ENCODE measurements around the gene PLXDC2. TPM values are rescaled to one million over a fixed set of nuclear protein-coding genes. Genes with fewer than 3 reads are reported as not detected.

Gene PLXDC2
- total RNA-seq, 1 experiment from 2014 or later: 38.7 TPM

DNA sequence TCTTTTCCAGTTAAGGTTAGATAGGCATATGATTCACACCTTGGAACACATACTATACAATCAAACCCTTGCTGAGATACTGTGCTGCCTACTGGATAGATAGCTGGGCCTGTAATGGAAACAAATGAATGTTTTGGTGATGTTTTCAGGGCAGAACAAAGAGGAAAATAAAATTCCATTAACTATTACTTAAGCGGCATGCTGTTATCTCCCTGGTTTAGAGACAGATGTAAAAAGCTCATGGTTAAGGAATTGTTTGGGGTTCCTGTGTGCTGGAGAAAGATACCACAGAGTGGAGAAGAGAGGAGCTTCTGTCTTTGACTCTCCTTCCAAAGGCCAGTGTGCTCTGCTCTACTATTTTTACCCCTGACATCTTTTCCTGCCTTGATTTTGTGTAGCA is 341.1 kb downstream of the PLXDC2 start:
- TF ChIP-seq, protein P1, sequence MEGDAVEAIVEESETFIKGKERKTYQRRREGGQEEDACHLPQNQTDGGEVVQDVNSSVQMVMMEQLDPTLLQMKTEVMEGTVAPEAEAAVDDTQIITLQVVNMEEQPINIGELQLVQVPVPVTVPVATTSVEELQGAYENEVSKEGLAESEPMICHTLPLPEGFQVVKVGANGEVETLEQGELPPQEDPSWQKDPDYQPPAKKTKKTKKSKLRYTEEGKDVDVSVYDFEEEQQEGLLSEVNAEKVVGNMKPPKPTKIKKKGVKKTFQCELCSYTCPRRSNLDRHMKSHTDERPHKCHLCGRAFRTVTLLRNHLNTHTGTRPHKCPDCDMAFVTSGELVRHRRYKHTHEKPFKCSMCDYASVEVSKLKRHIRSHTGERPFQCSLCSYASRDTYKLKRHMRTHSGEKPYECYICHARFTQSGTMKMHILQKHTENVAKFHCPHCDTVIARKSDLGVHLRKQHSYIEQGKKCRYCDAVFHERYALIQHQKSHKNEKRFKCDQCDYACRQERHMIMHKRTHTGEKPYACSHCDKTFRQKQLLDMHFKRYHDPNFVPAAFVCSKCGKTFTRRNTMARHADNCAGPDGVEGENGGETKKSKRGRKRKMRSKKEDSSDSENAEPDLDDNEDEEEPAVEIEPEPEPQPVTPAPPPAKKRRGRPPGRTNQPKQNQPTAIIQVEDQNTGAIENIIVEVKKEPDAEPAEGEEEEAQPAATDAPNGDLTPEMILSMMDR (conservative IDR thresholded peaks at IDR 0.05): no peak
- no peaks in the 10 kb centered on the region for H3K23me2 ChIP-seq (ENCODE audit: insufficient read length, low read depth, low read length, poor library complexity, severe bottlenecking)
- no peaks in the 10 kb centered on the region for H4K20me1 ChIP-seq (ENCODE audit: control insufficient read depth, insufficient read depth, insufficient read length)
- no peak for DNase-seq
- no peak overlapping the region for H2AK5ac ChIP-seq (ENCODE audit: insufficient read length, low read length)
- no peak overlapping the region for H2BK12ac ChIP-seq (ENCODE audit: insufficient read length, low read depth, low read length)
- no peak overlapping the region for H2BK5ac ChIP-seq (ENCODE audit: insufficient read length, low read length)
- no CpG with 5 or more reads among the region's 1 CpG for WGBS (ENCODE audit: extremely low coverage, insufficient read length, low lambda C conversion rate)
- H2AFZ ChIP-seq (ENCODE audit: low read length): no peak overlapping the region
- no peak overlapping the region for H4K8ac ChIP-seq (replicated peaks; ENCODE audit: insufficient read length, low read depth, low read length)
- H3K27ac ChIP-seq (ENCODE audit: insufficient read length, low read depth, low read length): no peak overlapping the region
- H3K27ac Mint-ChIP-seq: peak overlapping the region in 1 of 3 experiments; percentile 33; a peak in 2 of 7 replicates
- H3K56ac ChIP-seq (ENCODE audit: insufficient read length, low read depth, low read length): no peak overlapping the region
- no peaks in the 10 kb centered on the region; a peak in 1 of 5 replicates for H3K9me3 Mint-ChIP-seq
- no peaks in the 10 kb centered on the region; the same call in 1 of the 2 replicates for H3K4me1 ChIP-seq (ENCODE audit: insufficient read depth, low read length)
- H3K79me2 ChIP-seq (ENCODE audit: insufficient read depth, low read length): no peaks in the 10 kb centered on the region
- H3K36me3 Mint-ChIP-seq (ENCODE audit: insufficient read depth in 1 of 3, low read depth in 3 of 3): no peaks in the 10 kb centered on the region; a peak in 2 of 7 replicates
- H3K27me3 ChIP-seq (ENCODE audit: insufficient read depth, low read length): no peaks in the 10 kb centered on the region
- H2BK120ac ChIP-seq (ENCODE audit: low read depth, low read length, poor library complexity, severe bottlenecking): no peak overlapping the region
- no peaks in the 10 kb centered on the region for H3K9me3 ChIP-seq (ENCODE audit: control insufficient read depth, low read depth, low read length)
- no peak overlapping the region for H4K5ac ChIP-seq (ENCODE audit: insufficient read length, low read depth, low read length)
- H3K27me3 Mint-ChIP-seq (ENCODE audit: low read depth): no peaks in the 10 kb centered on the region
- H3K4ac ChIP-seq (ENCODE audit: low read depth, low read length): no peak overlapping the region
- H3K18ac ChIP-seq (ENCODE audit: insufficient read length, low read depth, low read length): no peak overlapping the region
- H3K4me3 Mint-ChIP-seq: no peak overlapping the region
- H3K4me1 Mint-ChIP-seq: peaks cover 5 to 7% of the 10 kb centered on the region in 2 experiments
- no peak overlapping the region for H2BK20ac ChIP-seq (ENCODE audit: low read depth, low read length, poor library complexity, severe bottlenecking)
- no peak overlapping the region for H3K14ac ChIP-seq (ENCODE audit: insufficient read depth, low read length)
- no peak overlapping the region for H3K23ac ChIP-seq (ENCODE audit: insufficient read length, low read depth, low read length)
- no peaks in the 10 kb centered on the region for H3K79me1 ChIP-seq (ENCODE audit: insufficient read depth, low read depth, low read length, poor library complexity, severe bottlenecking)
- no peak overlapping the region for H3T11ph ChIP-seq (ENCODE audit: low read length)
- H3K9ac ChIP-seq (ENCODE audit: extremely low read depth, insufficient read length, low read length): no peak overlapping the region
- H3K4me2 ChIP-seq (ENCODE audit: insufficient read depth, insufficient read length, low read length): no peak overlapping the region
- no peak overlapping the region for H2BK15ac ChIP-seq (ENCODE audit: low read depth, low read length)
- H4K91ac ChIP-seq (ENCODE audit: insufficient read length, low read depth, low read length): no peak overlapping the region

All from H9 (cell line).